ENCODE data around the gene SLC1A1. TPM values are rescaled to one million over a fixed set of nuclear protein-coding genes. Genes with fewer than 3 reads are reported as not detected.
"Not testable (repeated sequence)": the region's sequence is repeated elsewhere in the genome, so short reads cannot be mapped to it uniquely, and the experiment has no call there.

Gene SLC1A1
- total RNA-seq, 6 experiments from 2014 or later, result 22.0 to 82.7 (median 38.7) TPM

- ATAC-seq (no peak), DNase-seq (no peak)
- H3K4me1 ChIP-seq, result peaks cover 0 to 31% (median 10%) of the 10 kb centered on the region in 4 donors
- WGBS (ENCODE audit: insufficient coverage, low coverage, low lambda C conversion rate, missing lambda C conversion rate), result 83% methylated on average over 1 of the region's 1 CpG
- no peak overlapping the region for H3K4me3 ChIP-seq
- intact Hi-C loops (cut with DNase I), result no loop called here
- no peaks in the 10 kb centered on the region for H3K27me3 ChIP-seq
- no peaks in the 10 kb centered on the region for H3K9me3 ChIP-seq
- no peak for TF ChIP-seq POLR2A (IDR thresholded peaks at IDR 0.05)
- TF ChIP-seq CTCF (IDR thresholded peaks at IDR 0.05), result no peak
- H3K27ac ChIP-seq, result peak overlapping the region in 1 of 3 donors; percentile 31
- H3K36me3 ChIP-seq, result peaks cover 0 to 16% (median under 1%) of the 10 kb centered on the region in 4 donors
Observed at GRCh38 chr9:4600368-4600767, 110.1 kb downstream of the SLC1A1 start.

- TF ChIP-seq CTCF (IDR thresholded peaks at IDR 0.05), result no peak
- TF ChIP-seq POLR2A (IDR thresholded peaks at IDR 0.05), result no peak
- intact Hi-C loops (cut with DNase I), result no loop called here
- no peak overlapping the region for H3K4me3 ChIP-seq
- peaks cover 0 to 16% (median under 1%) of the 10 kb centered on the region in 4 donors for H3K36me3 ChIP-seq
- H3K27ac ChIP-seq, result no peak overlapping the region
- WGBS (ENCODE audit: insufficient coverage, low coverage, low lambda C conversion rate, missing lambda C conversion rate), result 66% methylated on average over 4 of the region's 5 CpGs
- H3K4me1 ChIP-seq, result peaks cover 0 to 12% (median 0%) of the 10 kb centered on the region in 4 donors
- peak; percentile 34 to 74 (median 45) for ATAC-seq
- no peaks in the 10 kb centered on the region for H3K9me3 ChIP-seq
- no peak for DNase-seq
- H3K27me3 ChIP-seq, result no peaks in the 10 kb centered on the region
Observed at GRCh38 chr9:4603830-4604229, 113.6 kb downstream of the SLC1A1 start.

GRCh38 chr9:4604678-4605095, 114.4 kb downstream of the SLC1A1 start:
- ATAC-seq, result peak; percentile 92 to 97 (median 97)
- peaks cover 0 to 16% (median under 1%) of the 10 kb centered on the region in 4 donors for H3K36me3 ChIP-seq
- intact Hi-C loops (cut with DNase I), result no loop called here
- H3K9me3 ChIP-seq, result no peaks in the 10 kb centered on the region
- H3K4me1 ChIP-seq, result peaks cover 0 to 12% (median 0%) of the 10 kb centered on the region in 4 donors
- H3K4me3 ChIP-seq, result no peak overlapping the region
- no peak for TF ChIP-seq POLR2A (IDR thresholded peaks at IDR 0.05)
- TF ChIP-seq CTCF (IDR thresholded peaks at IDR 0.05), result peak; percentile 68 to 85 (median 81)
- no peak overlapping the region for H3K27ac ChIP-seq
- no peaks in the 10 kb centered on the region for H3K27me3 ChIP-seq
- DNase-seq, result peak in 1 of 3 donors; percentile 71

GRCh38 chr9:4606033-4606432, 115.8 kb downstream of the SLC1A1 start:
- not testable (repeated sequence) for DNase-seq

GRCh38 chr9:4614627-4615026, 124.4 kb downstream of the SLC1A1 start:
- peaks cover 0 to 23% (median 8%) of the 10 kb centered on the region in 4 donors for H3K4me1 ChIP-seq
- H3K27me3 ChIP-seq, result no peaks in the 10 kb centered on the region
- DNase-seq, result no peak
- ATAC-seq, result peak; percentile 88 to 90 (median 88)
- H3K9me3 ChIP-seq, result no peaks in the 10 kb centered on the region
- TF ChIP-seq POLR2A (IDR thresholded peaks at IDR 0.05) (no peak), CTCF (IDR thresholded peaks at IDR 0.05) (no peak)
- H3K36me3 ChIP-seq, result no peaks in the 10 kb centered on the region
- H3K4me3 ChIP-seq, result peak overlapping the region; percentile 7 to 56 (median 34)
- H3K27ac ChIP-seq, result peak overlapping the region; percentile 65 to 86 (median 86)
- WGBS (ENCODE audit: insufficient coverage, low coverage, low lambda C conversion rate, missing lambda C conversion rate), result 14% methylated on average over 1 of the region's 1 CpG
- intact Hi-C loops (cut with DNase I), result no loop called here

More at GRCh38 chr9:4606033-4606432, 115.8 kb downstream of the SLC1A1 start:
- H3K36me3 ChIP-seq, result peaks cover 0 to 16% (median under 1%) of the 10 kb centered on the region in 4 donors
- H3K9me3 ChIP-seq; H3K4me3 ChIP-seq; ATAC-seq; H3K27ac ChIP-seq; H3K4me1 ChIP-seq; H3K27me3 ChIP-seq; intact Hi-C loops (cut with DNase I): not testable (repeated sequence)
- WGBS (ENCODE audit: insufficient coverage, low coverage, low lambda C conversion rate, missing lambda C conversion rate), result no CpG with 5 or more reads among the region's 15 CpGs
